GM18867 (cell line): Measurements from ENCODE around the gene MC3R.
A peak's percentile ranks its signal among the peaks of the same experiment; 100 is the strongest.

Experiments
- ATAC-seq: cut with Tn5 transposase; IDR thresholded peaks from one replicate; pipeline ENCODE4 v1.9.1; 2021; ENCODE audit warnings: mild to moderate bottlenecking, moderate library complexity; ENCODE audit not compliant: unreplicated experiment

MC3R gene

DNA sequence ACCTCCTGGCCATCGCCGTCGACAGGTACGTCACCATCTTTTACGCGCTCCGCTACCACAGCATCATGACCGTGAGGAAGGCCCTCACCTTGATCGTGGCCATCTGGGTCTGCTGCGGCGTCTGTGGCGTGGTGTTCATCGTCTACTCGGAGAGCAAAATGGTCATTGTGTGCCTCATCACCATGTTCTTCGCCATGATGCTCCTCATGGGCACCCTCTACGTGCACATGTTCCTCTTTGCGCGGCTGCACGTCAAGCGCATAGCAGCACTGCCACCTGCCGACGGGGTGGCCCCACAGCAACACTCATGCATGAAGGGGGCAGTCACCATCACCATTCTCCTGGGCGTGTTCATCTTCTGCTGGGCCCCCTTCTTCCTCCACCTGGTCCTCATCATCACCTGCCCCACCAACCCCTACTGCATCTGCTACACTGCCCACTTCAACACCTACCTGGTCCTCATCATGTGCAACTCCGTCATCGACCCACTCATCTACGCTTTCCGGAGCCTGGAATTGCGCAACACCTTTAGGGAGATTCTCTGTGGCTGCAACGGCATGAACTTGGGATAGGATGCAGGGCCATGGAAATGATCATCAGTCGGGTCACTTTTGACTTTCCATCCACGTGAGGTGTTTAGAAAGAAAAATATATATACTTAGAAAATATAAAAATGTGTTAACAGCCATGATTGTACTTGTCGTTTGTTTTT is 868 bp downstream of the MC3R start:
- peak; percentile 62 for ATAC-seq

DNA sequence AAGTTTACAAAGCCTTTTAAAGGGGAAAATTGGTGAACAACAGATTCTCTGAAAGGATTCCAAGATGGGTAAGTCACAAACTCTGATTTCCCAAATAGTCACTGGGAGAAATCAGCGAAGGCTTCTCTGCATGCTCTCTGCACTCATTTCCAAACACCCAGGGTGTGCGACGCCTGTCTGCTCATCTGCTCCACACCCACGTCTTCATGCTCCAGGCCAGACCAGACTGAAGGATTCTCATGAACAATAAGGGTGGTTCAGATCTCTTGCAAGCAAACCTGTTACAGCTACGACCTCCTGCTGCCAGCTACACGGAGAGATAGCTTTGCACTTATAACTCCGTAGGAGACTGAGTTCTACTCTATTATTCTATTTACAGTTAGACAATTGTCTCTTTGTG is 1.4 kb downstream of the MC3R start:
- no peak for ATAC-seq

DNA sequence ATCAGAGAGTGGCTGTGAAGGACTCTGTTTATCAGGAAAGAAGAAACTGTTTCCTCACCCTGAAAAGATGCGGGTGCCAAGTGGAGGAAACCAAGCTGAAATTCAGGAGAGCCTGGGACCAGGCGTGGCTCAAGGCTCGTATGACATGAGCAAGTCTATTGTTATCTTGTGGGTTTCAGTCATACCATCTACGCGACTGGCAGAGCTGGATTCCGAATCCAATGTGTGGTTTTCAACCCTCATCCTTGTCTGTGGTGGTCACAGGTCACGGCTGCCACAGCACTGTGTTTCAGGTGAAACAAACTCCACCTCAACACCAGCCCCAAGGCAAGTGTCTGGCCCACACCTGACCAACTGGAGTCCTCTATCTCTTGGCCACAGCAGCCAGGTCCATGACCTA is 9.1 kb downstream of the MC3R start:
- no peak for ATAC-seq

DNA sequence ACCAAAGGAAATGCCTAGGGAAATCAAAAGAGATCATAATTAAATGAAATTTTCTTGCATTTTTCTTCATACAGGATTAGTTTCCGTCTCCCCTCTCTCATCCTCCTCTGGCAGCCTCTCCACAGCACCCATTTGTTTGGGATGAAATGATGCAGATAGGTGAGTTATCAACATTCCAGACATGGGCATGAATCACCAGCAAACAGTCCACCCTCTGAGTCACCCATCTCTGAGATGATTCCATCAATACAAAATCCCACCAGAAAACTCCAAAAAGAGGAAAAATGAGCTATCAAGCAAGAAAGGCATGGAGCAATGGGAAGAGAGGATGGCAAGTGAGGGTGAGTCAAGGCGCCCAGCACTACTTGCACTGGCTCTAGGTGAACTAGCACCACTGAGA is 11.4 kb downstream of the MC3R start:
- ATAC-seq, result no peak

DNA sequence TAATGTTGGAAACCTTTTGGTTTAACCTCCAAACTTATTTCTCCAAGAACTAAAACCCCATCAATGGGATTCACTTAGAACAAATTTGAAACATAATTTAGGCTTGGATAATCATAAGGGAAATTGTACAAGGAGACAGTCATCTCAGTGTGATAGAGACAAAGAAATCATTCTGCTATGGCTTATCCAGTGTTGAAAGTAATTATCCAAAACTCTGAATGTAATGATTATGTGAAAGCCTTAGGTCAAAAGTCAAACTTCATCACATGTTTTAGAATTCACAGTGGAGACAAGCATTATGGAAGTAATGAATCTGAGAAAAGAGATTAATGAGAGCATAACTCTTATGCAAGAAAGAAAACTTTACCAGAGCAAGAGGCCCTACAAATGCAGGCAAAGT is 20.0 kb downstream of the MC3R start:
- no peak for ATAC-seq

DNA sequence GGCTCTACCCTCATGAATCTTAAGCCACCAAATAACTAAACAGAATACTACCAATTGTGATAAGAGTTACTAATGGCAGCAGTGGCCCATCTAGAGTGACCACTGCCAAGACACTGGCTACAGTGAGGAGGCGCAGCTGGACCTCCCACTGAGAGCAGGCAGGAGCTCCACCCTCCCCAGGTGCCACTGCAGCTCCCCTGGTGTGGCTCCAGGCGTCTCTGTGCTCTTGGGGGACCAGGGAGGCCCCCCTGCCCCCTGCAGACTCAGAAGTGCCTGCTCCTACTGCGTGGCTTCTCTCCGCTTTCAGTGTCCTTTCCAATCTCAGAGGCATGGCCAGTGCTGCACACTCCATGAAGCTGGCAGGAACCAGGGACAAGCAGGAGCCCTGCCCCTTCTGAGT is 23.4 kb downstream of the MC3R start:
- no peak for ATAC-seq

DNA sequence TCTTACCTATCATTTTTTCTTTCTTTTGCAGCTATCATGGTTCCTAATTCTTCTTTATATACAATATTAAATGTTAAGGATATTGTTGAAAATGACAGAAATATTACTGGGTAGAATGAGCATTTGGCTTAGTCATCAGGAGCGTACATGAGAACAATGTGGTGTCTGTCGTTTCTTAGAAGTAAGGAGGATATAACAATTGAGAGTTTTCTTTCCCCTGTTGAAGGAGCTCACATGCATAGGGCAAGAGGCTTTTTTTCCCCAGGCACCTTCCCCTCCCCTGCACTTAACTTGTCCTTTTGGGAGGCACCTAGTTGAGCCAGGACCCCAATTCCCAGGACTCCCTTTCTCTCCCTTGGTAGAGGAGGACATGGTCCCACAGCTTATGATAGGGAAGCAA is 25.0 kb downstream of the MC3R start:
- no peak for ATAC-seq

DNA sequence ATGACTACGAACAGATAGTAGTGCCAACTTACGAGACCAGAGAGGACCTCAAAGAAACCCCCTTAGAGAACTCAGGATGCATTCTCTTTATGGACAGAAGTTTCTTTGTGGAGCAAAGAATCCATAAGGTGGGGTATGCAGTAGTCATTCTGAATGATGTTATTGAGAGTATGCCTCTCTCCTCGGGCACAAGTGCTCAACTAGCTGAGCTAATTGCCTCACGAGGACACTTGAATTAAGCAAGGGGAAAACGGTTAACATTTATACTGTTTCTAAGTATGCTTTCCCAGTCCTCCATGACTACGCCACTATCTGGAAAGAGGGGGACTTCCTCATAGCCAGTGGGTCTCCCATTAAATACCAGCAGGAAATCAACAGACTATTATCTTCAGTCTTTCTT is 25.6 kb downstream of the MC3R start:
- ATAC-seq, result no peak

DNA sequence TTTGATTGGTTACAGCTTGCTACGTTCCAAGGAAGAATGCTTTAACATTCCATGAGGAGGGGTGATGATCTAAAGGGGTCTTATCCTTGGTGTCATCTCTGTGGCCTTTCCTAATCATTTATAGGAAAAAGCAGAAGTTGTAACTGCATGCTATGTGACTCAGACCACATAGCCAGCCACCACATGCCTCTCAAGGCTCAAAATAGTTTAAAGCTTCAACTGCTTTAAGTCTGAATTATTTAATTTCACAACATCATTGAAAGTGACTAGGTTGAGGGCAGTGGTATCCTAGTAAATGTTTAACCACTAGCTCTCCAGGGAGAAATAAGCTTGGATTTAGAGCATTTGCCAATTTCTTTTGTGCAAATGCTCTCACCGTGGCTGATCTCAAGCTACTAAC is 29.7 kb downstream of the MC3R start:
- ATAC-seq, result no peak

DNA sequence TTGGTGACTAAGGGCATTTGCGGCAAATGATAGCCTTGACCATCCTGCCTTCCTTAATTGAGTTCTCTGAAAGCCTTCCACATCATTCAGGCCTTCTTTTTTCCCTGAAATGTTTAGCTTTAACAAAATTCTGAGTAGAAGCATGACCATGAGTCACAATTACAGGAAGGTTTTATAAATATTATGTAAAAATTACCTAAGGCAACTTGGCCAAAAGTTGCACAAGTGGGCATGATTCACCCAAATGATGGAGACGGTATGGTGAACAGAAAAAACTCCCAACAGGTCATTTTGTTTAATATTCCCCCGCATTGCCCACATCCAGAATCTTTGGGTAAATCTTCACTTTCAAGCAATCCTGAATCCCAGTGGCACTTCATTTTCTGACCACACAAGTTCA is 37.0 kb downstream of the MC3R start:
- ATAC-seq, result no peak

DNA sequence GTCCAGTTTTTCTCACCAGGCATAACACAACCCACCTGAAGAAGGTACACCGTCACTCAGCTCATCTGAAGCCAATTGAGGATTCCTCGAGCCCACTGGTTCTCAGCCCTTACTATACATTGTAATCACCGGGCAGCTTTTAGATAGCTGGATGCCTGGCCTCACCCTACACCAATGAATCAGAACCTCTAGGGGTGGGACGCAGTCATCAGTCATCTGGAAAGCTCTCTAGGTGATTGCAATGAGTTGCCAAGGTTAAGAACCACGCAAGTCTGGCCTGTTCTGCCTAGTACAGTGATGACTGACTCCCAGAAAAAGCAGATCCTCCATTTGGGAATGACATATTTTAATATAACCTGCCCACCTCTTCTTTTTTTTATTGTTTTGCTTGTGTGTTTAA is 41.1 kb downstream of the MC3R start:
- no peak for ATAC-seq

DNA sequence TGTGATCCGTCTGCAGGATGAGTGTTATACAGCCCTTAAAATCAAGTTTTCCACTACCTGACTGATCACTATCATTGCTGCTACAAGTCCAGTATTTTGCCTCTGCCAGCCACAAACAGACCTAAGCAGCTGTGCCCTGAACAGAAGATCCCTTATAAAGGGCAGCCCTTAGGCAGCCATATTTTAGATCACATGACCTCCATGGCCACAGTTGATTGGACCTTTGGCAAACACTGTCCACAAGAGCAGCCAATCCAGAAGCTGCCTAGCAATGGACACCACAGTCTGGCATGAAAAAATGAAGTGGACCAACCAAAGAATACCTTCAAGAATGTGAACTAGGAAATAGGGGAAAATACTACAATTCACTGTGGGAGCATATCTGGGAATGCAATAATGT is 50.8 kb downstream of the MC3R start:
- ATAC-seq, result no peak
